ENCODE measurements around the gene IRS1.

Gene IRS1

DNA sequence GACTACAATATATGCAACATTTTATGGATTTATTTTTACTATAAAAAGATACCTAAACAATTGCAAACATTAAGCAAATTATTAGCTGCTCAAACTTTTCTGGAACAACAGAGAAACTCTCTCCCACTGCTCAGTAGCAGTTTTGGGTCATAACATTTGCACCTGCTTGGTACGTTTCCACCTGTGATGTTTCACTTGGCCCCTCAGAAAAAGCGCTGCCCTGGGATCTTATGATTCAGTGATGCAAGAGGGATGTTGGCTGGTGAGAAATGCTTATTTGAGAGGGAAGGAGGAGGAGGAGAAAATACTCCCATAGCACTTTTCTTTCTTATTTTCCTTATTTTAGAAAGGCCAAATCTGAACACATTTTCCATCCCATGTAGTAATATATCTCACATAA, 9.2 kb downstream of the IRS1 start:
- DNase-seq (ENCODE audit: low spot score) = no peak

DNA sequence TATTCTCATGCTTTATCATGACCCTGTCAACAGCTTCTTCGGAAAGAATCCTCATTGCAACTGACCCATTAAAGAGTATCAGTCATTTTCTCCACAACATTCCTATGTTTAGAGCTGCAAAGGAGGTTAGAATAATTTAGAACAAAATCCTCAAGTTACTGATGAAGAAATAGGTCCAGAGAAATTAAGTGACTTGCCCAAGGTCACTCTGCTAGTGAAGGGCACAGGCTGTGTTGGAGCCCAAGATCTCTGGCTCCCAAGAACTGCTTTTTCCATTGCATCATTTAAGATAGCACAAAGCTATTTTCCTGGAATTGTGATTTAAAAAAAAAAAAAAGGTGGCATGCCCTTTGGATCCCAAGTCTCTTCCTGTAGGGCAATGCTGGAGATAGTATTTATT, 9.6 kb downstream of the IRS1 start:
- DNase-seq (ENCODE audit: low spot score) = no peak

DNA sequence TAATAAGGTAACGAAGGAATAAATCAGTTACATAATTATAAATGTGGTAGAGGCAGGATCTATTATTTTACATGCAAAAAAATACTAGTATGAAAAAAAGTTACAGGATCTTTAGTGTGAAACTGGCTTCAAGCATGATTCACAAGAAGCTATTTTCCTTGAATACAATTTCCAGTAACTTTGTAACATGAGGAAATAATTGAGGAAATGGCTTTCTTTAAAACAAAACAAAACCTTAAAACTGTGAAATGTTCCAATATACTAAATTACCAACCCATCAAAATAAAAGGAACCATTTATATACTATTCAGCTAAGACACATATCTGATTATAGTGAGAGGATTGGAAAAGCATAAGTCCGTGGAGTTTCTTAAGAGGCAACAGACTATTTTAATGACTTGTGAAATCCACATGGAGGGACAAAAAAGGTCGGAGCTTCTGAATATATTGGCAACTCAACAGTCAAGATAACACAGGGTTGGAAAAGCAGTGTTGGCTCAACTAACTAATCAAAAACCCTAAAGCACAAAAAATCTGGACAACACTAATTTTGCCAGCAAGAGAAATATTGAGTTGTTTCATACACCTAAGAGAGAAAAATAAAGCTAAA, 10.6 kb downstream of the IRS1 start:
- no peak for DNase-seq (ENCODE audit: low spot score)

DNA sequence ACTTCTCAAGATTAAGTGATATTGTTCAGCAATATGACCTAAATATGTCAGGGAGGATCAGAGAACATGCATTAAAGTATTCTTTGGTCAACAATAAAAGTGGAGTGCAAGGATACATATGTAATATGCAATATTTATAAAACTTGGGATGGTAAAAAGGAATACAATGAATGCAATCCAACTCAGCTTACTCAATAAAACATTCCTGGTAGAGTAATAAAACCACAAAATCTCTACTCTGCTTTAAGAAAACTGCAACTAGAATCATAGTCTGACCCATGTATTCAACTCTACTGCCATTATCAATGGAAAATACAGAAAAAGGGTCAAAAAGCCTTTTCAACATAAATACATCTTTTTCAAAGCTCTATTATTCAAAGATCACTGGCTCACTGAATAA, 11.6 kb downstream of the IRS1 start:
- DNase-seq (ENCODE audit: low spot score) = no peak

DNA sequence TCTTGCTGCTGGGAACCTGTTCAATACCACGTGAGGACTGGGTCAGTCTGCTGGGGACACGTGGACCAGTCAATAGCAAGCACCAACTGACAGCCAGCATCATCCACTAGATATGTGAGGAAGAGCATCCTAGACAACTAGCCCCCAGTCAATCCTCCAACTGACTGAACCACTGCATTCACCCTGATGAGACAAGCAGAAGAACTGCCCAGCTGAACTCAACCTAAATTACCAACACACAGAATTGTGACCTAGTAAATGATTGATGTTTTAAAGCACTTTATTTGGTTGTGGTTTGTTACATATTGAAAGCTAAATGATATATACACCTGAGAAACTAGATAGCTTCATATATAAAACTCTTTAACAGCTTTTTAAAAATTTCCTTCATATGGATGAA, 15.7 kb downstream of the IRS1 start:
- no peak for DNase-seq (ENCODE audit: low spot score)

DNA sequence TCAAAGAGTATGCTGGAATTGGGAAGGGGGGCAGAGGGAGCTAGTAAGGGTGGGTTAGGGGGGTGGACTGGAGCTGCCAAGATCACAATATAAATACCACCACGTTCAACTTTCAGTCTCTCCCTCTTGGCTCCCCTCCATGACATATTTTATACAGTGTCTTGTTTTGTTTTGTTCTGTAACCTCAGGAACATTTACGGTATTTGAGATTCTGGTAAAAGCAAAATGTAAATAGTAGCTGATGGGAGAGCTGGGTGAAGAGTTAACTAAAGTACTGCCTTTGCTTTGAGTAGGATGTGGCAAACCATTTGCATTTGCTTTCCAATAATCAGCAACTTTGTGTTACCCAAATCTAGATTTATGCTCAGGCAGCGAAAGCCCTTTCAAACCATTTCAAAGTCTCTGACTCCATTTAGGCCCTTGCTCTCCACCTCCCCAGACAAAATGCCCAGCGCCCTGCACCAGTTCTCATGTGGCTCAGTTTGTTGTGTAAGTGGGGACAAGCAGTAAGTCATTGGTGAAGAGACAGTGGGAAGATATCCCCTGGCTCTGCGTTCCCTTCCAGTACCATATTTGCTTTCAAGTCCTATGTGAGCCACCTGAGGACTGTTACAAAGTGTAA, 17.4 kb downstream of the IRS1 start:
- DNase-seq (ENCODE audit: low spot score) = no peak

DNA sequence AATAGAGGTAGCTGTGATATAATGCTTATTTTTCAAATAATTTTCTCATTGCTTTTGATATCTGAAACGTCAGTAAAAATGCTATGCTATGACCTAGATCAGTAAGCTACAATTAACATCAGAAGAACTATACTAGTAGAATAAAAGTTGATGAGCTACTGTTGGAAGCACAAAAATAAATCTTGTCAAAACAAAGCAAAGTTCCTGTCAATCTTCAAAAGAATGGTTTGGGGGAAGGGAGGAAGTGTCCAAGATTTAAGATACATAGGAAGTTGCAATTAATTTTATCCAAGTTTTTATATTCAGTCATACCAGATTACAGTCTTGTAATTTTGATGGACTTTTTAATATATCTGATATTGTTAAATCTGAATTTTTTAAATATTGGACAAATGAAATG, 19.2 kb downstream of the IRS1 start:
- DNase-seq (ENCODE audit: low spot score) = no peak

DNA sequence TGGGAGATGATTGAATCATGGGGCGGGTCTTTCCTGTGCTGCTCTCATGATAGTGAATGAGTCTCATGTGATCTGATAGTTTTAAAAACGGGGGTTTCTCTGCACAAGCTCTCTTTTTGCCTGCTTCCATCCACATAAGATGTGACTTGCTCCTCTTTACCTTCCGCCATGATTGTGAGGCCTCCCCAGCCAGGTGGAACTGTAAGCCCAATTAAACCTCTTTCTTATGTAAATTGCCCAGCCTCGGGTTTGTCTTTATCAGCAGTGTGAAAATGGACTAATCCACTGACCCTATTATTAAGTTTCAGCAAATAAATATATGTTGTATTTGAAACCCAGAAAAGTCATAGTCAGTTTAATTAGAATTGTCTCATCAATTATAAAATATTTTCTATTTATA, 22.0 kb downstream of the IRS1 start:
- no peak for DNase-seq (ENCODE audit: low spot score)

DNA sequence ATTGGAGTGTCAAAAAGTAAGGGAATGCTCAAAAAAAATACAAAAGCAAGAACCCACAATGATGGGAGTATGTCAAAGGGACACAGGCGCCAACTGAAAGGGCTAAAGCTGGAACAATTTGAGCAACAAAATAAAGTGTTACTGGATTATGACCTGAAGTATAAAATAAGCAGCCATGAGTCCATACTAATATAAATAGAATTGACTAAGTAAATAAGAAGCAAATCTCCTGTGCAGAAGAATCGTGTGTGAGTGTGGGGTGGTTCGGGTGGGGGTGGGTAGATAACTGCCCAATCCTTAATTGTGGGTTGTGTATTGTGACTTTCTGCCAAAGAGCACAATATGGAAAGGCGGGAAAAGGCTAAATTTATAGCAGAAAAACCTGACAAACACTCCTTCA, 23.5 kb downstream of the IRS1 start:
- no peak for DNase-seq (ENCODE audit: low spot score)

DNA sequence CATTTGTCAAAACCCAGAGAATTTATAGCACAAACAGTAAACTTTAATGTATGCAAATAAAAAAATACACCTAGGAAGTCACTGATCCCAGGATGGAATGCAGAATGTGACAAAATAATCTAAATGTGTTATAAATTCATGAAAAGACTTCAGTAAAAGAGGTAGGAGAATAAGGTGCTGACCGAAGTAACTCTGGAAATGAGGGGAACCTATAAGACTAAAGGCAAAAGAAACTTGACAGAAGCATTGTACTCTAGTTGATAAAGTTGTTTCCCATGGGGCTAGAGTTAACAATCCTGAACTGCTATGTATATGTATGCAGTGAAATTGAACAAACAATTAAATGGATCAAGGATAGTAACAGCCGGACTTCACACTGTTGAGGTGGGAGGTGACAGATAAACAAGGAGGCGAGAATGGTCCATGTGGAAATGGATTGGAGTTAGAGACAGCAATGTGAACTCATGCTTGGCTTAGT, 24.5 kb downstream of the IRS1 start:
- DNase-seq (ENCODE audit: low spot score) = no peak

DNA sequence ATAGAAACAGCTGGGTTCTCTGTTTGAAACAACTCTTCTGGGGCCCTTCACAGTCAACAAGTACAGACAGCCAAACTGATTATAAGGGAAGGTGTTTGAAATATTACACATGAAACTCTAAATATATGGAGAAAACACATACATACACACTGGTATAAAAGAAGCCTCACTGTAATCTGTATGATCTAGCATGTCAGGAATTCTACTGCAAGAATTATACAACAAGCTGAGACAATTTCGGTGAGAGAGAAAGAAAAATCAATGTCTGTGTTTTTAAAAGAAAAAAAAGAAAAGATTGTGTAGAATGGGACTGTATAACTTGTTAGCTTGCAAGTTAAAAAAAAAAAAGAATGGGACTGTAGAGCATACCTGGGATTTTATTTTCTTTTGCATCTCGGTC, 26.3 kb downstream of the IRS1 start:
- no peak for DNase-seq (ENCODE audit: low spot score)

DNA sequence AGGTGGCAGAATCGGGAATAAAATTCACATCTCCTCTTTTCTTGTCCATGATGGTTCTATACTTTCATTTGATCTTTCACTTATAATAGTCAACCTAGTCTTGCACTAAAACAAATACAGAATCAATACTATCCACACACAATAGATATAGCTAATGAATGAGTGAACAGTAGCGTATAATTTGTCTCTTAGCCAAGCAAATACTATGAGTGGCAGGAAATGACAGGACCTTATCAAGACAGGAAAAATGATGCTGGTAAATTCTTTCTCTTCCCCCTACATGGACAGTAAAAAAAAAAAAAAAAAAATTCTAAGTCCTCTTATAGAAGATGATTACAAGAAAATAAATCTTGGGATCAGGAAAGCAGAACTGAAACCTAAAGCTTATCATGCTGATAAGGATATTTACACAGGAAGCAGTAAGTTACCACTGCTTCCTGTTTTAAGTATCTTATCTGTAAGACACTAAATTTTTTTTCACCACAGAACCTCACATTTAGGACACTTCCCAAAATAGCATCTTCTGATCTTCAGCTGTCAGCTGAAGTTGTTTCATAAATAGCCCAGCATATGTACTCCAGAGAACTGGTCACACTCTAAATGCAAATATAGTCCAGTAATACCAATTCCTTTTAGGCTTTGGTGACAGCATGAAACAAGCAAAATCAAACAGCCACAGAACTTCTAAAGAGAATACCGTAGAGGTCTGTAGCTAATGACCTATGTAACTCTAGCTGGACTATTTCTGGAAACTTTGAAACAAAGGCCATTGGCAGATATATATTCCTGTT, 27.0 kb downstream of the IRS1 start:
- DNase-seq (ENCODE audit: low spot score) = no peak

DNA sequence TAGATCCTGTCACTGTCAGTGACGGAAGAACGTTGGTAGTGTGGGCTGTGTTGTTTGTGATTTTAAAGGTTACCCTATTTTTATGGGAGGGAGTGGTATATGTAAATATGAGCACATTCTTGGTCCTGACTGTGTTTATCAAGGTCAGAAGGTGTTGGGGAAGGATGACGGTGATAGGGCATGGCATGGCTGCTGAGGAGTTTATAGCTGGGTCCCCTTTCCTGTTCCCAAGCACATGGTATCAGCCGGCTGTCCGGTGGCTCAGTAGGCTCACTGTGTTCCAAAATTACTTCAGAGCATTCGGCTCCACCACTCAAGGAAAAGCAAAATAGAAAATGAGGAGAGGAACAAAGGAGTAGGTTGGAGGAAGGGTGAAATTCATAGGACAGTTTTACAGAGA, 28.6 kb downstream of the IRS1 start:
- no peak for DNase-seq (ENCODE audit: low spot score)

DNA sequence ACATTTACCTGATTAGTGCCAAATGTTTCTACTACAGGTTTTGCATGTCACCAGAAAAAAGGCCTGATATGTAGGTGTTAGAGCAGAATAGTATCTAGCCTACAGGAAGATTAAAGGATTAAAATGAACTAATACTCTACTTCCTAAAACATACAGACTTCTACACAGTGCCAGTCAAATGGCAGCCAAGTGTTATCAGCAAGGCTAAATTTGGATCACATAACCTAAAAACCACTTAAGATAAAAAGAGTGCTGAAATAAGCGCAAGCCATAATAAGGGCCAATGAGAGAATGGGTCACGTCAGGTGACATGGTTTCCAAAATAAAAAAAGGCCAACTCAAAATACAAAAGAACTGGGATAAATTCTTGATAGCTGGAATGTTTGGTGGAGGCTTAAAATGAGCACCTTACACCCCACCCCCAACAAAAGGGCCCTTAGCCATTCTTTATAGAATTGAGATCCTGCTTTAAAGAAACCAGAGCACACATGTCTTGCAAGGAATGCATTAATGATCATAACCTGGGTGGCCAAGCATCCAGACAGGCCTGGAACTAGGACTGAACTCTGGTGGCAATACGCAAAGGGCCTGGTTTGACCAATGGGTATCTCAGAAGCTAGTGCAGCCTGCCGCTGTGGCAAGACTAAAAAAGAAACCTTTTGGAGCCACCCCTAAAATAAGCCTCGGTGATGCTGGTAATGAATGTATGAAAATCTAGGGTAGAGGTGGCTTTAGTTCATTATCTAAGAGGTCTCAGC, 32.4 kb downstream of the IRS1 start:
- no peak for DNase-seq (ENCODE audit: low spot score)

DNA sequence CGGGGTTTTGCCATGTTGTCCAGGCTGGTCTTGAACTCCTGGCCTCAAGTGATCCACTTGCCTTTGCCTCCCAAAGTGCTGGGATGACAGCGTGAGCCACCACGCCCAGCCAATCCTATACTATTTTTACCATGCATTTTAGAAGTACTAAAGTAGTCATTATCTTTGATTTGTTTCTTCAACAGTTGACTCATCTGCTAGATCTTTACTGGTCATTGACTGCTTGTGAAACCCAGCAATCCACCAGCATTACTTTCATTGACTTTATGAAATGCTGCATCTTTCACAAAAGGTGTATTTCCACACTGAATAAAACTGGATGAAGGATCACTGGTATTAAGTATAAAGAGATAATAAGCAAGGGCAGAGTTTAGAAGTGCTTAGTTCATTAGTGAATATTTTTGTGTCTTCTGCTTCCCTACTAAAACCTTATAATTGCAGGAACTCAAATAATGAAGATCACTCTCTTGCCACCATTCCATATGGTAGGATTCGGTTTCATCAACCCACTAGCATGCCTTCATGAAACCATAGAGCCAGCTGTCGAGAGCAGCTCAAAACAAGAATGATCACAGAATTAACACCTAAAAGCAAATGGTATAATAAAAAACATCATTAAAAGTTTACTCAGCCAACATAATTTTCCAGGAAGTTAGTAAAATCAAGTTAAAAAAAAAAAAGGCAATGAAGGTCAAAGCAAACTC, 33.1 kb downstream of the IRS1 start:
- no peak for DNase-seq (ENCODE audit: low spot score)

DNA sequence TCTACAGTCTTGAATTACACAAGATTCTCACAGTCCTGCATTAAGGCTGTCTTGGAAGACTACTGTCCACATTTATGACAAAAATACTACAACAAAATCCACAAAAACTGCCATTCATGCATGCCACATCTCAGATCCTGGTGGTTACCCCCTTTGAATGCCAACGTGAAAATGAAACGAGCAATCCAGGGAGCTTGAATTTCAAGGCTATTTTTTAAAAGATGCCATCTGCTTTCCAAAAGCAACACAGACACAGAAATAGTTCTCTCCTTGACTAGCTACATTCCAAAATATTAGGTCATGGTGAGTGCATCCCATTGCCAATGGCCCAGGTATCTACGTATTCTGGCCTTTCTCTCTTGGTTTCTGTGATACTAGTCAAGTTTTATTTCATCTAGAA, 36.3 kb downstream of the IRS1 start:
- DNase-seq (ENCODE audit: low spot score) = no peak

DNA sequence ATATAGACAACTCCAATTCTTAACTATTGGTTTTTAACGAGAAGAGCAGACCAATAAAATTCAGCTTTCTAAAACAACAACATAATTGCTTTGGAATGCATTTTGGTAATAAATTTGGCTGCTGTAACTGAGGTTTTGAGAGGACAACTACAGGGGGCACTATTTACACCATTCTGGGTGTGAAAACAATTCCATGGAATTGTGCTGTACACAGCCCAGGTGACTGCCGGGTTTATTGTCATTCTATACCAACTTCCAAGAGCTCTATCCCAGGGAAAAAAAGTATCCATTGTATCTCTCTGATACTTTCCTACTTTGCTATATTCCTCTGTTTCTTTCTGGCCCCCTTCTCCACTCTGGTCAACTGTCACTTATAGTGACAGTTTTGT, 38.4 kb downstream of the IRS1 start:
- DNase-seq (ENCODE audit: low spot score) = no peak

DNA sequence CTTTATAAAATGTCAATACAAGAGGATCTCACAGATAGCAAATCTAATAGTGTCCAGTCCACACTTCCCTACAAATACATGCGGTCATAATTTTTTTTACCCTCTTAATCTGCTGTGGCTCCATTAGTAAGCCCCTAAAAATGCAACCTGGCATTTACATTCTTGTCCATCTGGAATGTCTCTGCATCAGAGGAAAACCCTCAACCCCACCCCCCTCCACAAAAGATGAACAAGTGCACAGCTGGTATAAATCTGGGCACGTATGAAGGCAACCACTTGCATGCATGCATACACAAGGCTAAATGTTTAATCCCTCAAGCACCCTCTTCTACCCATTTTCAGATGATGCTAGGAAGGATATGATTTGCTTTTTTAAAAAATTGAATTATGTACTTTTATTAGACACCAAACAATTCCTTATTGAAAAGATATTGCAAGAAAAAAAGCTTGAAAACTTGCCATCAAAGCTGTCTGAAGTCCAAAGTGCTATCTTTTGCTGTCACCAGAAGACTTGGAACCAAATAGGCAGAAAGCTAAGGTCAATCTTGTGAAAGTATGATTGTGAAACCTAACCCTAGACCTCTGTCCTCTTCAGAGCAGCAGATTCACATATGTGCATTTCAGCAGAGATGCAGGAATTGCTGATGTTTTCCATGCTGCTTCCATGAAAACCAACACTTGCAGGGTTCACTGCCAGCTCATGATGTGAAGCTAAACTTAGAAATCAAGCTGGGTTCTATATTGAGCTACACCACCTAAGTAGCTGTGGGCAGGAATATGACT, 39.0 kb downstream of the IRS1 start:
- no peak for DNase-seq (ENCODE audit: low spot score)

DNA sequence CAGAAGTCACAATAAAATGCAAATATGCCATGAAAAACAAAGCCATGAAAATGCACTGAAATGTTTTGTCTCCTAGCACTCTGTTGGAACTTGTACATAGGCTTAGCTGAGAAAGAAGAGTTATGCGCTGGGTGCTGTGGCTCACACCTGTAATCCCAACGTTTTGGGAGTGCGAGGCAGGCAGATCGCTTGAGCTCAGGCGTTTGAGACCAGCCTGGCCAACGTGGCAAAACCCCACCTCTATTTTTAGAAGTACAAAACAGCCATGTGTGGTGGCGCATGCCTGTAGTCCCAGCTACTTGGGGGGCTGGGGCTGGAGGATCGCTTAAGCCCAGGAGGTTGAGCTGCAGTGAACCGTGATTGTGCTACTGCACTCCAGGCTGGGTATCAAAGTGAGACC, 39.9 kb downstream of the IRS1 start:
- no peak for DNase-seq (ENCODE audit: low spot score)

DNA sequence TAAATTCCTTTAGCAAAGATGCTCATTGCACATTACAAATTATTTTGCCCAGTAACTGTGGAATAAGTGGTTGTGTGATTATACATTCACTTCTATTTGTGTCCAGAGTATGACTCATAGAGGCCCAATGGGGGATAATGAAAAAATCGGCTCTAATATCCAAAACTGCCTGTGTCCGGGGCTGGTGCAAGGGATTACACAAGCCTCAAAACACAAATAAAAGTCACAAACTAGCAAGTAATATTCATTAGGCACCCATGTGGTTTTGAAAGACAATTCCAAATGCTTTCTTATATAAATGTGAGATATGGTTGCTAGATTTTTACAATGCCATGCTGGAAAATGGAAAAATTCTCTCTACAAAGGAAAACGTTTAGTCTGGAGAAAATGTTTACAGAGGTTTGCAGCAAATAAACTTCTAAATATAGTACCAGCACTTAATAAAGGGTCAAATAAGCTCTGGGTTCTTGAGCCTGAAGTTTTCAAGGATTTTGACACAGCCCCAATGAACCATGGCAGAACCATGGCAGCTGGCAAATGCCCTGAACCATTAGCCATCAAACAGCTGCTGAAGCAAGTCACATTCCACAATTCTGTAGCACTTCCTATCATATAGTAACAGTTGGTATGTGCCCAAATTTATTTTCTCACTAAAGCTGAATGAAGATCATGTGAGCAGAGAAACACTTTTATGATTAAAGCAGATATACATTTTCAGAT, 40.5 kb downstream of the IRS1 start:
- no peak for DNase-seq (ENCODE audit: low spot score)
